ENCODE measurements around the gene APBA3.

- TF ChIP-seq CTCF (IDR thresholded peaks at IDR 0.05): no peak
- TF ChIP-seq POLR2A (IDR thresholded peaks at IDR 0.05): no peak
These were observed 32.3 kb upstream of the APBA3 start for GRCh38 chr19:3793799-3794198.

Data from heart left ventricle (tissue), 13 donors.